Measurements from ENCODE around the gene DAB2IP. TPM values are rescaled to one million over a fixed set of nuclear protein-coding genes. Genes with fewer than 3 reads are reported as not detected.

DAB2IP gene
- total RNA-seq, 6 donors from 2014 or later: 61.8 to 98.0 (median 77.2) TPM

GRCh38 chr9:121678501-121679022 is 27.1 kb downstream of the DAB2IP start:
- Histone ChIP-seq H3K36me3 (peaks cover 0 to 10% (median 3%) of the 10 kb centered on the region in 4 donors), H3K9me3 (no peaks in the 10 kb centered on the region), H3K4me1 (no peaks in the 10 kb centered on the region), H3K4me3 (no peak overlapping the region), H3K27me3 (no peaks in the 10 kb centered on the region), H3K27ac (no peak overlapping the region)
- TF ChIP-seq, protein P1, sequence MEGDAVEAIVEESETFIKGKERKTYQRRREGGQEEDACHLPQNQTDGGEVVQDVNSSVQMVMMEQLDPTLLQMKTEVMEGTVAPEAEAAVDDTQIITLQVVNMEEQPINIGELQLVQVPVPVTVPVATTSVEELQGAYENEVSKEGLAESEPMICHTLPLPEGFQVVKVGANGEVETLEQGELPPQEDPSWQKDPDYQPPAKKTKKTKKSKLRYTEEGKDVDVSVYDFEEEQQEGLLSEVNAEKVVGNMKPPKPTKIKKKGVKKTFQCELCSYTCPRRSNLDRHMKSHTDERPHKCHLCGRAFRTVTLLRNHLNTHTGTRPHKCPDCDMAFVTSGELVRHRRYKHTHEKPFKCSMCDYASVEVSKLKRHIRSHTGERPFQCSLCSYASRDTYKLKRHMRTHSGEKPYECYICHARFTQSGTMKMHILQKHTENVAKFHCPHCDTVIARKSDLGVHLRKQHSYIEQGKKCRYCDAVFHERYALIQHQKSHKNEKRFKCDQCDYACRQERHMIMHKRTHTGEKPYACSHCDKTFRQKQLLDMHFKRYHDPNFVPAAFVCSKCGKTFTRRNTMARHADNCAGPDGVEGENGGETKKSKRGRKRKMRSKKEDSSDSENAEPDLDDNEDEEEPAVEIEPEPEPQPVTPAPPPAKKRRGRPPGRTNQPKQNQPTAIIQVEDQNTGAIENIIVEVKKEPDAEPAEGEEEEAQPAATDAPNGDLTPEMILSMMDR (IDR thresholded peaks at IDR 0.05): no peak
- no peak for TF ChIP-seq POLR2A (IDR thresholded peaks at IDR 0.05)
- TF ChIP-seq EP300 (IDR thresholded peaks at IDR 0.05): no peak
- no peak for TF ChIP-seq POLR2AphosphoS5 (IDR thresholded peaks at IDR 0.05)
- 94 to 95% methylated on average over 19 to 20 of the region's 22 CpGs for WGBS, 2 donors
- ATAC-seq (ENCODE audit: low FRiP score in 2 of 2) (no peak), DNase-seq (peak in 1 of 2 donors; percentile 76)

- H3K4me1 ChIP-seq: no peaks in the 10 kb centered on the region
- TF ChIP-seq EP300 (IDR thresholded peaks at IDR 0.05): no peak
- TF ChIP-seq POLR2AphosphoS5 (IDR thresholded peaks at IDR 0.05): no peak
- TF ChIP-seq, protein P1 (IDR thresholded peaks at IDR 0.05): no peak
- no peak for TF ChIP-seq POLR2A (IDR thresholded peaks at IDR 0.05)
- H3K9me3 ChIP-seq: no peaks in the 10 kb centered on the region
- H3K4me3 ChIP-seq: no peak overlapping the region
- H3K36me3 ChIP-seq: peaks cover 0 to 10% (median 3%) of the 10 kb centered on the region in 4 donors
- no peaks in the 10 kb centered on the region for H3K27me3 ChIP-seq
- DNase-seq: no peak
- no peak overlapping the region for H3K27ac ChIP-seq
- no peak for ATAC-seq (ENCODE audit: low FRiP score in 2 of 2)
- 95 to 98% methylated on average over 7 of the region's 7 CpGs for WGBS, 2 donors
Measured at GRCh38 chr9:121679901-121680635, 28.6 kb downstream of the DAB2IP start.

GRCh38 chr9:121681404-121681803 is 30.0 kb downstream of the DAB2IP start:
- ATAC-seq (ENCODE audit: low FRiP score in 2 of 2): no peak
- Histone ChIP-seq H3K27ac (no peak overlapping the region), H3K4me1 (no peaks in the 10 kb centered on the region), H3K36me3 (peaks cover 0 to 10% (median 3%) of the 10 kb centered on the region in 4 donors), H3K9me3 (no peaks in the 10 kb centered on the region), H3K27me3 (no peaks in the 10 kb centered on the region), H3K4me3 (no peak overlapping the region)
- DNase-seq: no peak
- 89 to 100% methylated on average over 2 to 7 of the region's 7 CpGs for WGBS, 2 donors
- TF ChIP-seq EP300 (IDR thresholded peaks at IDR 0.05) (no peak), POLR2AphosphoS5 (IDR thresholded peaks at IDR 0.05) (no peak), POLR2A (IDR thresholded peaks at IDR 0.05) (no peak)
- TF ChIP-seq, protein P1 (IDR thresholded peaks at IDR 0.05): no peak

GRCh38 chr9:121682201-121682600 is 30.8 kb downstream of the DAB2IP start:
- 53 to 69% methylated on average over 3 to 6 of the region's 6 CpGs for WGBS, 2 donors
- H3K27me3 ChIP-seq: no peaks in the 10 kb centered on the region
- H3K36me3 ChIP-seq: peaks cover 0 to 10% (median 3%) of the 10 kb centered on the region in 4 donors
- peaks cover 0 to 2% (median 0%) of the 10 kb centered on the region in 4 donors for H3K4me1 ChIP-seq
- no peak for DNase-seq
- H3K9me3 ChIP-seq: no peaks in the 10 kb centered on the region
- TF ChIP-seq POLR2AphosphoS5 (IDR thresholded peaks at IDR 0.05): no peak
- no peak overlapping the region for H3K4me3 ChIP-seq
- no peak for ATAC-seq (ENCODE audit: low FRiP score in 2 of 2)
- H3K27ac ChIP-seq: no peak overlapping the region

DNA sequence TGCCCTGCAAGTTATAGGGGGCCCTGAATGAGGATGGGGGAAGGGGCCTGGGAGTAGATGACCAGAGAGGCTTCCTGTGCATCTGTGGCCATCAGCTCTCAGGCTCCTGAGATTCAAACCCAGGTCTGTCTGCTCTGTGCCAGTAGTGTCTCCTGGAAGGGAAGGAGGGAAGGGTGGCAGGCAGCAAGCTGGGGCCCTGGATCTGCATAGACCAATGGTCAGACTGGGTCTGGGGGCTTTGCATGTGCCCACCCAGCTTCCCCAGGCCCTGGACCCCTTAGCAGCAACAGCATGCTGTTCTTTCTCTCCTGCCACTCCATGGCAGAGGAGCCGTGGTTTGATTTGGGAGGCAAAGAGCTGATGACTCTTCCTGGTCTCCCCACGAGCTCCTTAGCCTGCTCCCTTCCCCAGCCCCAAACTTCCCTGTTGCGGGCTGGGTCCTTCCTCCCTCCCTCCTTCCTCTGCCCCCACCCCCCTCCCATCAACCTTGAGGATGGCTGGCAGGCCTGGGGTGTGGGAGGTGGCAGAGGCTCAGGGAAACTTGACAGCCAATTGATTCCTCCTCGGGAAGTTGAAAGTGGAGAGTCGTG is 31.6 kb downstream of the DAB2IP start:
- Histone ChIP-seq H3K27ac (no peak overlapping the region), H3K4me1 (peaks cover 0 to 2% (median 0%) of the 10 kb centered on the region in 4 donors), H3K9me3 (no peaks in the 10 kb centered on the region), H3K4me3 (no peak overlapping the region), H3K36me3 (peaks cover 0 to 10% (median 3%) of the 10 kb centered on the region in 4 donors), H3K27me3 (no peaks in the 10 kb centered on the region)
- DNase-seq (no peak), ATAC-seq (ENCODE audit: low FRiP score in 2 of 2) (no peak)
- no peak for TF ChIP-seq EP300 (IDR thresholded peaks at IDR 0.05)
- no peak for TF ChIP-seq POLR2A (IDR thresholded peaks at IDR 0.05)
- TF ChIP-seq, protein P1 (IDR thresholded peaks at IDR 0.05): no peak
- TF ChIP-seq POLR2AphosphoS5 (IDR thresholded peaks at IDR 0.05): no peak
- WGBS, 2 donors: 53 to 65% methylated on average over 5 of the region's 5 CpGs

Data from upper lobe of left lung (tissue), 6 donors.